GM12878 (cell line): ENCODE data around the gene PSMC3.

Experiments
- CTCF ChIP-seq, 3 experiments: IDR thresholded peaks in 2 of 3; conservative IDR thresholded peaks in 1 of 3; 2 replicates each; pipeline ENCODE4 v1.5.1; 2011; ENCODE audit warnings: low read depth in 3 of 3, low read length in 3 of 3, mild to moderate bottlenecking in 3 of 3, control low read depth in 2 of 3, moderate library complexity in 2 of 3, inconsistent platforms in 1 of 3, mixed read lengths in 1 of 3; ENCODE audit not compliant: control insufficient read depth in 2 of 3, insufficient read depth in 1 of 3; ENCODE audit errors: extremely low read depth in 1 of 3
- SKIL ChIP-seq: fragments of 450-650 bp; IDR thresholded peaks from 2 replicates; pipeline ENCODE4 v1.6.1; 2017; ENCODE audit warnings: mild to moderate bottlenecking, low read depth, inconsistent platforms; ENCODE audit not compliant: poor library complexity, severe bottlenecking
- SMC3 ChIP-seq: IDR thresholded peaks from 2 replicates; pipeline ENCODE4 v1.6.1; 2011; ENCODE audit warnings: low read length, improper control_type of control experiment, borderline replicate concordance
- ZBTB11 ChIP-seq: fragments of 450-650 bp; formaldehyde crosslinking; IDR thresholded peaks from 2 replicates; pipeline ENCODE4 v1.5.0; 2022; ENCODE audit warnings: mild to moderate bottlenecking, missing genetic modification characterization
- ZNF217 ChIP-seq: fragments of 450-650 bp; IDR thresholded peaks from 2 replicates; pipeline ENCODE4 v1.6.1; 2017; ENCODE audit warnings: antibody characterized with exemption, mild to moderate bottlenecking

- TF ChIP-seq SMC3 = no peak
- no peak for TF ChIP-seq ZNF217
- TF ChIP-seq CTCF (IDR thresholded peaks at IDR 0.05 in 2 of 3, conservative IDR thresholded peaks at IDR 0.05 in 1 of 3; ENCODE audit: control insufficient read depth in 2 of 3, extremely low read depth in 1 of 3, insufficient read depth in 1 of 3, low read depth in 3 of 3, low read length in 3 of 3) = no peak
- no peak for TF ChIP-seq SKIL
- TF ChIP-seq ZBTB11 (CRISPR knock-in tag) = no peak
Measured at GRCh38 chr11:47434011-47434786, 8.0 kb upstream of the PSMC3 start.
